ENCODE results near the gene MYH11. TPM values are rescaled to one million over a fixed set of nuclear protein-coding genes. Genes with fewer than 3 reads are reported as not detected.

The MYH11 gene
- total RNA-seq, 3 donors from 2014 or later = 98.2 to 5,005 (median 282) TPM

DNA sequence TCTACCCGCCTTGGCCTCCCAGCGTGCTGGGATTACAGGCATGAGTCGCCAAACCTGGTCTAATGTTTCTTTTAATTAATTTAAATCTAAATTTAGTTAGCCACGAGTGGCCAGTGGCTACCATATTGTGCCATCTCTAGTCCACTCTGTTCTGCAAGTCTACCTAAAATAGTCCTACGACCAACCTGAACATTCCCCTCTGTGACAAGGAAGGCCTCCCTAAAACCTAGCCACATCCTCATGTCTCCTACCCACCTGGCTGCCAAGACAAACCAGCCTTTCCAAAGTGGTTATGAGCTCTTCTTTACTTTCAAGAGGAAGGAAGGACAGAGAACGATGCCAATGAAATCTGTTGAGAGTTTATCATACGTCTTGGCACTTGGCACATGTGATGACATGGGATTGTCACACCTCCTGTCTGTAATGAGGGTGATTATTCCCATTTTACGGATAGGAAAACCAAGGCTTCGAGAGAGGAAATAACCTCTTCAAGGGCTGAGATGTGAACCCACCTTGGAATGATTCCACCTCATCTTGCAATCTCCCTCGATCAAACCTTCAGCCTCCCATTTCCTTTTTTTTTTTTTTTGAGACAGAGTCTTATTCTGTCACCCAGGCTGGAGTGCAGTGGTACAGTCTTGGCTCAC is 19.7 kb downstream of the MYH11 start:
- H3K4me1 ChIP-seq (ENCODE audit: low read depth) = no peaks in the 10 kb centered on the region
- DNase-seq (no peak), ATAC-seq (no peak)
- no peaks in the 10 kb centered on the region for H3K9me3 ChIP-seq
- H3K4me3 ChIP-seq = no peak overlapping the region
- TF ChIP-seq, protein P1, sequence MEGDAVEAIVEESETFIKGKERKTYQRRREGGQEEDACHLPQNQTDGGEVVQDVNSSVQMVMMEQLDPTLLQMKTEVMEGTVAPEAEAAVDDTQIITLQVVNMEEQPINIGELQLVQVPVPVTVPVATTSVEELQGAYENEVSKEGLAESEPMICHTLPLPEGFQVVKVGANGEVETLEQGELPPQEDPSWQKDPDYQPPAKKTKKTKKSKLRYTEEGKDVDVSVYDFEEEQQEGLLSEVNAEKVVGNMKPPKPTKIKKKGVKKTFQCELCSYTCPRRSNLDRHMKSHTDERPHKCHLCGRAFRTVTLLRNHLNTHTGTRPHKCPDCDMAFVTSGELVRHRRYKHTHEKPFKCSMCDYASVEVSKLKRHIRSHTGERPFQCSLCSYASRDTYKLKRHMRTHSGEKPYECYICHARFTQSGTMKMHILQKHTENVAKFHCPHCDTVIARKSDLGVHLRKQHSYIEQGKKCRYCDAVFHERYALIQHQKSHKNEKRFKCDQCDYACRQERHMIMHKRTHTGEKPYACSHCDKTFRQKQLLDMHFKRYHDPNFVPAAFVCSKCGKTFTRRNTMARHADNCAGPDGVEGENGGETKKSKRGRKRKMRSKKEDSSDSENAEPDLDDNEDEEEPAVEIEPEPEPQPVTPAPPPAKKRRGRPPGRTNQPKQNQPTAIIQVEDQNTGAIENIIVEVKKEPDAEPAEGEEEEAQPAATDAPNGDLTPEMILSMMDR (IDR thresholded peaks at IDR 0.05) = no peak
- no peaks in the 10 kb centered on the region for H3K36me3 ChIP-seq (ENCODE audit: low read depth)
- intact Hi-C loops (cut with DNase I, micrococcal nuclease) = no loop called here

DNA sequence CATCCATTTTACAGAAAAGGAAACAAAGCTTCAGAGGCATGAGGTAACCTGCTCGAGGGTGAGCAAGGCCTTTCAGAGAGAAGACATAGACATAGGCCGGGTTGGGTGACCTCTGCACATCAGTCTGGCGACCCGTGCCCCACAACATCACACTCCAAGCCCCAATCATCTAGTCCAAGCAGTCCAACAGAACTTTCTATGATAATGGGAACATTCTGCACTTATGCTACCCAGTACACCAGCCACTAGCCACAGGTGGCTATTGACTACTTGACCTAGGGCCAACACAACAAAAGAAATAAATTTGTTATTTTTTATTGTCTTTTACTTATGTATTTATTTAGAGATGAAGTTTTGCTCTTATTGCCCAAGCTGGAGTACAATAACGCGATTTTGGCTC is 20.8 kb downstream of the MYH11 start:
- DNase-seq (no peak), ATAC-seq (no peak)
- Histone ChIP-seq H3K4me1 (ENCODE audit: low read depth) (no peaks in the 10 kb centered on the region), H3K9me3 (no peaks in the 10 kb centered on the region), H3K4me3 (no peak overlapping the region), H3K36me3 (ENCODE audit: low read depth) (no peaks in the 10 kb centered on the region)
- TF ChIP-seq, protein P1 (IDR thresholded peaks at IDR 0.05) = no peak
- intact Hi-C loops (cut with DNase I, micrococcal nuclease) = no loop called here

DNA sequence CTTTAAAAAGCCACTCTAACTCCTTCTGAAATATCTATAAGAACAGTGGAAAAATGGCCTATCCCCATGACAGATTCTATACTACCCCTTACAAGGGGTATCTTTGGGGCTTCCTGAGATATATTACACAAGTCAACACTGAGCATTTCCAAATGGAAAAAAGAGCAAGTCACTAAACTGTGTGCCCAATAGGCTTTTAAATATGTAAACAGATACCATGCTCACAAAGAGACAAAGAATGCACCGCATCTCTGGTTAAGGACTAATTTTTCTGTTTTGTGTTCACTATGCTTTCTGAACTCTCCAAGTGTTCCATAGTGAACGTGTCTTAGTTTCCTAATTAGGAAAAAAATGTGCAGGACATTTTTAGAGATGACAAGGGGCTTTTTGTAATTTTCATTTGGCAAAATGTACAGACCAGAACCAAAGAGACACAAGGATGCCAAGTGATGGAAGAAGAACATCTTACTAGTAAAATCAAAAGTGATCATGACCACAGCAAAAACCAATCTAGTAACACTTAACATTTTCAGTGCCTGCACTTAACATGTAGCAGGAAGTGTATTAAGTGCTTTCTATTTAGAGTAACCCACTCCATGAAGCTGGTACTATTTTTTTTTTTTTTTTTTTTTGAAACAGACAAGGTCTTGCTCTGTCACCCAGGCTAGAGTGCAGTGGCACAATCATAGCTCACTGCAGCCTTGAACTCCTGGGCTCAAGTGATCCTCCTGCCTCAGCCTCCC is 21.5 kb downstream of the MYH11 start:
- no peaks in the 10 kb centered on the region for H3K9me3 ChIP-seq
- no peak overlapping the region for H3K4me3 ChIP-seq
- intact Hi-C loops (cut with DNase I, micrococcal nuclease) = no loop called here
- H3K4me1 ChIP-seq (ENCODE audit: low read depth) = no peaks in the 10 kb centered on the region
- TF ChIP-seq, protein P1 (IDR thresholded peaks at IDR 0.05) = no peak
- DNase-seq (no peak), ATAC-seq (no peak)
- no peaks in the 10 kb centered on the region for H3K36me3 ChIP-seq (ENCODE audit: low read depth)

DNA sequence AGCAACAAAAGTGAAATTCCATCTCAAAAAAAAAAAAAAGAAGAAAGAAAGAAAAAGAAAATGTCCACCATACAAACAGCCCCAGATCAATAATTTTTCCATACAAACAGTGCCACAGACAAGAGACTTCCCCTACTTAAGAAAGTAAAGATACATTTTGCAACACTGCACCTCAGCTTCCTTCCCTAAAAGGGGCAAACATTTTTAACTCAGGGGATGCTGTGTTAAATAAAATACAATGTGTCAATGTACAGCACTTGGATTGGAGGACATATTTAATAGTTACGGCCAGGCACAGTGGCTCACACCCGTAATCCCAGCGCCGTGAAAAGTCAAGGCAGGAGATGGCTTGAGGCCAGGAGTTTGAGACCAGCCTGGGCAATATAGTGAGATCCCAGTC is 22.3 kb downstream of the MYH11 start:
- DNase-seq (no peak), ATAC-seq (no peak)
- TF ChIP-seq, protein P1 (IDR thresholded peaks at IDR 0.05) = no peak
- Histone ChIP-seq H3K4me3 (no peak overlapping the region), H3K4me1 (ENCODE audit: low read depth) (no peaks in the 10 kb centered on the region), H3K9me3 (no peaks in the 10 kb centered on the region), H3K36me3 (ENCODE audit: low read depth) (no peaks in the 10 kb centered on the region)
- intact Hi-C loops (cut with DNase I, micrococcal nuclease) = no loop called here

DNA sequence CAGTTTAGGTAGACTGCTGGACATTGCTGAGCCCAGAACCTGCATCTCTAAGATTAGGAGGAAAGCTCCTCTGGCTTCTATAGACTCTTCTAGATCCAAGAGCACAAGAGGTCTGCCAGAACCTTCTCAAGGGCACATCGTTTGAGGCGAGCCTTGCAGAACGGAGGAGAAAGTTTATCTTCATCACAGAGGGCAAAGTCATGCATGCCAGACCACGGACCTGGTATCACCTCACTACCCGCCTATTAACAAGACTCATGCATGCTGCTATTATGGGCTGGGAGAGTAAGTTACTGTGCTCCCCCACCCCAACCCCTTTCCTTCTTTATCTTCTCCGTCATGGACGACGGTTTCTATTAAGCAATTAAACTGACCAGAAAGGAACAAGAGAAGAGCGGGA is 23.3 kb downstream of the MYH11 start:
- no peak overlapping the region for H3K4me3 ChIP-seq
- H3K9me3 ChIP-seq = no peaks in the 10 kb centered on the region
- DNase-seq = no peak
- TF ChIP-seq, protein P1 (IDR thresholded peaks at IDR 0.05) = no peak
- ATAC-seq = no peak
- no peaks in the 10 kb centered on the region for H3K36me3 ChIP-seq (ENCODE audit: low read depth)
- no peaks in the 10 kb centered on the region for H3K4me1 ChIP-seq (ENCODE audit: low read depth)
- intact Hi-C loops (cut with DNase I, micrococcal nuclease) = no loop called here
